KOPT-K1 (cell line): ENCODE data around the gene NLRP1.

Experiments
- H3K27ac ChIP-seq: fragments of 200-600 bp; sonication (generic); 2 replicates; pipeline ENCODE4 v1.5.1; 2016; ENCODE audit warnings: antibody characterized with exemption, mild to moderate bottlenecking, low read depth, low read length; ENCODE audit not compliant: poor library complexity, severe bottlenecking
- H3K36me3 ChIP-seq: fragments of 200-600 bp; sonication (generic); 2 replicates; pipeline ENCODE4 v1.5.1; 2017; ENCODE audit warnings: antibody characterized with exemption, mild to moderate bottlenecking, low read length, moderate library complexity; ENCODE audit not compliant: insufficient read depth
- H3K9me3 ChIP-seq: fragments of 200-600 bp; sonication (generic); 2 replicates; pipeline ENCODE4 v1.5.1; 2017; ENCODE audit warnings: antibody characterized with exemption, low read length, mild to moderate bottlenecking; ENCODE audit not compliant: insufficient read depth, poor library complexity, severe bottlenecking

Gene NLRP1

DNA sequence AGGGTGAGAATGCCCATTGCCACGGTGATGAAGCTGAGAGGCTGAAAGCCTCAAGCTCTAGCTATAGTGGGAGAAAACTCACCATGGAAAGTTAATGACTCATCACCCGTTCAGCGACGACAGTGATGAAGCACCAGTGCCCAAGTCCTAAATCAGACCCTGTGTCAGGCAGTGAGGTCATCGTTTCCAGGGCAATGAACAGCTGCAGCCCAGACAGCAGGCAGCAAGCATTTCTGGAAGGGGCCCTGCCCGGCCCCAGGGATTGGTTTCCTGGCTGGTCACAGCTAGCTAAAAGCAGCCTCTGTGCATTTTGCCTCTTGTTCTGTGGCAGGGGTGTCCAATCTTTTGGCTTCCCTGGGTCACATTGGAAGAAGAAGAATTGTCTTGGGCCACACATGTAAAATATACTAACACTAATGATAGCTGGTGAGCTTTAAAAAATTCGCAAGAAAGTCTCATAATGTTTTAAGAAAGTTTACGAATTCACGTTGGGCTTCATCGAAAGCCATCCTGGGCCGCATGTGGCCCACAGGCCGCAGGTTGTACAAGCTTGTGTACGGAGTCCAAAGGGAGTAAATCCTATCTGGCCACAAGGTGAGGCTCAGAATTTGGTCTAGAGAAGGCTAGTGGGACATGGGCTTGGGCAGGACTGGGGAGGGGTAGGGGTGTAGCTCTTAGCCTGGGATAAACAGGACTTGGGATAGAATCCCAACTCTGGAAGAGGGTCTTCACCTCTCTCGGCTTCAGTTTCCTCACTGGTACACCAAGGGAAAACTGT, 57.3 kb downstream of the NLRP1 start:
- H3K27ac ChIP-seq: no peak overlapping the region

GRCh38 chr17:5523249-5523648, 61.1 kb downstream of the NLRP1 start:
- Histone ChIP-seq H3K36me3 (no peaks in the 10 kb centered on the region), H3K27ac (no peak overlapping the region), H3K9me3 (no peaks in the 10 kb centered on the region)

More for the DNA sequence above, 57.3 kb downstream of the NLRP1 start:
- Histone ChIP-seq H3K36me3 (no peaks in the 10 kb centered on the region), H3K9me3 (no peaks in the 10 kb centered on the region)

GRCh38 chr17:5522476-5522875, 61.8 kb downstream of the NLRP1 start:
- no peak overlapping the region for H3K27ac ChIP-seq
- no peaks in the 10 kb centered on the region for H3K36me3 ChIP-seq
- no peaks in the 10 kb centered on the region for H3K9me3 ChIP-seq

- no peaks in the 10 kb centered on the region for H3K9me3 ChIP-seq
- H3K36me3 ChIP-seq: no peaks in the 10 kb centered on the region
- no peak overlapping the region for H3K27ac ChIP-seq
These were observed 68.1 kb downstream of the NLRP1 start for GRCh38 chr17:5516060-5516792.

DNA sequence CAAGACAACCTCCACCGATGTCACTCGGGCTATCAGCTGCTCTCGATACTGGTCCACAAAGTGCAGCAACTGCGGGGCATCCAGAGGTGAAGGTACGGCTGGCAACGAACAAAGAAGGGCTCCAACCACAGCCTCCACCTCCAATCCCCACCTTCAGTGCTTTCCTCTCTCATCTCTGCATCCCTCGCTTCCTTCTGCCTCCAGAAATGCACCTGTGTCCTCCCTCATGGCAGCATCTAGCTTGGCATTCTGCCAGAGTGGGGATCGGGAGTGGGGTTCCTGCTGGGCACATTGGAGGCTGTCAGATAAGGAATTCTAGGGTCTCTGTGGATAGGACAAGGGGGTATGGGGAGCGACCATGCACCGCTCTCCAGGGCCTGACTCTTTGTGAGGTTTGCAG, 69.3 kb downstream of the NLRP1 start:
- H3K27ac ChIP-seq: no peak overlapping the region
- no peaks in the 10 kb centered on the region for H3K36me3 ChIP-seq
- H3K9me3 ChIP-seq: no peaks in the 10 kb centered on the region

- no peaks in the 10 kb centered on the region for H3K9me3 ChIP-seq
- no peak overlapping the region for H3K27ac ChIP-seq
- H3K36me3 ChIP-seq: no peaks in the 10 kb centered on the region
These were observed 70.7 kb downstream of the NLRP1 start for GRCh38 chr17:5513628-5514027.

- H3K9me3 ChIP-seq: no peaks in the 10 kb centered on the region
- no peaks in the 10 kb centered on the region for H3K36me3 ChIP-seq
- no peak overlapping the region for H3K27ac ChIP-seq
These were observed 72.7 kb downstream of the NLRP1 start for GRCh38 chr17:5511401-5512225.

DNA sequence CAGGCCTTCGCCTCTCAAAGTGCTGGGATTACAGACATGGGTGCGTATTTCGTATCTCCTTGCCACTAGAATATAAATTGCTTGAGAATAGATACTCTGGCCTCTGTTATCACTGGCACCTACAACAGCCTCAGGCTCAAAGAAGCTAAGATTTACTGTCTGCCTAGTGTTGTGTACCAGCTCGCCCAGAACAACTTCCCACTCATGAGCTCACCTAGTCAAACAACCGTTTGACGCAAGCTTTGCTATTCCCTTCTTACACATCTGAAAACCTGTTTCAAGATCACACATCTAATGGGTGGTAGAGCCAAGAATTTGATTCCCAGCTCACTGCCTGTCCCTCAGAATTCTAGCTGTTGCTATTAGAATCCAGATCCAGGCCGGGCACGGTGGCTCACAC, 73.5 kb downstream of the NLRP1 start:
- no peaks in the 10 kb centered on the region for H3K36me3 ChIP-seq
- H3K27ac ChIP-seq: no peak overlapping the region
- no peaks in the 10 kb centered on the region for H3K9me3 ChIP-seq

DNA sequence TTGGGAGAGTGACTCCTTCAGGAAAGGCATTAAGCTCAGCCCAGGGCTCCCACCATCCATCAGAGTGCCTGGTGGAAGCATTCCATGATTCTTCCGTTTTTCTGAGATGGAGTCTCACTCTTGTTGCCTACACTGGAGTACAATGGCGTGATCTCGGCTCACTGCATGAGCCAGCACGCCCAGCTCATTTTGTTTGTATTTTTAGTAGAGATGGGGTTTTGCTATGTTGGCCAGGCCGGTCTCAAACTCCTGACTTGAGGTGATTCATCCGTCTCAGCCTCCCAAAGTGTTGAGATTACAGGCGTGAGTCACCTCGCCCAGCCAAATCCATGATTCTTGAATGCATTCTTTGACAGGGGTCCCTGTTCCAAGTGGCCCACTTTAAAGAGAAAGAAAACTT, 74.8 kb downstream of the NLRP1 start:
- Histone ChIP-seq H3K27ac (no peak overlapping the region), H3K36me3 (no peaks in the 10 kb centered on the region), H3K9me3 (no peaks in the 10 kb centered on the region)

DNA sequence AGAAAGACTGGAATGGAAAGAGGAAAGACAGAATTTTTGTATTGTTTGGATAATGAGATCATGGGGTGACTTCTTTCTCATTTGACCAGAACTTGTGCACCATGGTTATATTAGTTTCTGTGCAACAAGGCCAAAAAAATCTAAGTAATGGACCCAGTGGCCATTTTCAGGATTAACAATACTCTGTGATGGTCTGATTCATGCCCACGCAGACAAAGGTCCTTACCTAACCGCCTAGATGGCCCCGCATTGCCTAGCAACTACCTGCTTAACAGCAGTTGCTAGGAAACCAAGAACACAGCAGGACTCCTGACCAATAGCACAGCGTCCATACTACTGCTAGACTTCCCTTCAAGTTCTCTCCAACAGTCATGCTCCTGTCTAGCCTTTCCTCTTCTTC, 75.5 kb downstream of the NLRP1 start:
- H3K36me3 ChIP-seq: no peaks in the 10 kb centered on the region
- H3K9me3 ChIP-seq: no peaks in the 10 kb centered on the region
- H3K27ac ChIP-seq: no peak overlapping the region

DNA sequence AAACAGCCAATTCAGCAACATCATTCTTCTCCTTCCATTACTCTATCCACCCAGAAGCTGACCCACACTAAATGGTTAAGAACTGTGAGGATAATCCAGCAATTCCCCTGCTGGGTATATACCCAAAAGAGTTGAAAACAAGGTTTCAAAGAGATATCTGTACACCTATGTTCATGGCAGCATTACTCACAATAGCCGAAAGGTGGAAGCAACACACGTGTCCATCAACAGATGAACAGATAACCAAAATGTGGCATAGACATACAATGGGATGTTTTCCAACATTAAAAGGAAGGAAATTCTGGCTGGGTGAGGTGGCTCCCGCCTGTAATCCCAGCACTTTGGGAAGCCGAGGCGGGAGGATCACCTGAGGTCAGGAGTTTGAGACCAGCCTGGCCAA, 78.0 kb downstream of the NLRP1 start:
- Histone ChIP-seq H3K27ac (no peak overlapping the region), H3K9me3 (no peaks in the 10 kb centered on the region), H3K36me3 (no peaks in the 10 kb centered on the region)

- H3K27ac ChIP-seq: no peak overlapping the region
- no peaks in the 10 kb centered on the region for H3K36me3 ChIP-seq
- no peaks in the 10 kb centered on the region for H3K9me3 ChIP-seq
These were observed 81.8 kb downstream of the NLRP1 start for GRCh38 chr17:5502552-5502951.

- H3K36me3 ChIP-seq: no peaks in the 10 kb centered on the region
- H3K9me3 ChIP-seq: no peaks in the 10 kb centered on the region
- no peak overlapping the region for H3K27ac ChIP-seq
These were observed 82.6 kb downstream of the NLRP1 start for GRCh38 chr17:5501685-5502084.

- Histone ChIP-seq H3K27ac (no peak overlapping the region), H3K36me3 (no peaks in the 10 kb centered on the region), H3K9me3 (no peaks in the 10 kb centered on the region)
These were observed 83.5 kb downstream of the NLRP1 start for GRCh38 chr17:5500589-5501391.

- Histone ChIP-seq H3K27ac (no peak overlapping the region), H3K36me3 (no peaks in the 10 kb centered on the region), H3K9me3 (no peaks in the 10 kb centered on the region)
These were observed 84.1 kb downstream of the NLRP1 start for GRCh38 chr17:5500247-5500588.
